Esophagus muscularis mucosa (tissue), 4 donors: ENCODE measurements around the gene MLLT11. TPM values are rescaled to one million over a fixed set of nuclear protein-coding genes. Genes with fewer than 3 reads are reported as not detected.
"Not testable (repeated sequence)": the region's sequence is repeated elsewhere in the genome, so short reads cannot be mapped to it uniquely, and the experiment has no call there.

Source experiments
- DNase-seq: peaks from one replicate; pipeline ENCODE4 v3.0.0-alpha.2; 2017; ENCODE audit errors: extremely low spot score
- H3K27ac ChIP-seq, 4 donors: fragments of 200-600 bp; sonication (generic); replicated peaks in 1 of 4; 1 replicate in 3 of 4; 2 replicates in 1 of 4; pipeline ENCODE4 v1.5.1; 2016 to 2019; ENCODE audit warnings: mild to moderate bottlenecking in 1 of 4
- H3K27me3 ChIP-seq, 4 donors: fragments of 200-600 bp; sonication (generic); one replicate each; pipeline versions ENCODE4 v1.5.1 to v1.6.0; 2016 to 2019
- H3K36me3 ChIP-seq, 4 donors: fragments of 200-600 bp; sonication (generic); one replicate each; pipeline ENCODE4 v1.5.1; 2016 to 2019
- H3K4me1 ChIP-seq, 4 donors: fragments of 200-600 bp; sonication (generic); one replicate each; pipeline ENCODE4 v1.5.1; 2016 to 2019
- H3K4me3 ChIP-seq, 4 donors: fragments of 200-600 bp; sonication (generic); 1 replicate in 2 of 4; 2 replicates in 2 of 4; pipeline ENCODE4 v1.5.1; 2016 to 2019; ENCODE audit warnings: mild to moderate bottlenecking in 4 of 4, moderate library complexity in 1 of 4
- H3K9me3 ChIP-seq, 4 donors: fragments of 200-600 bp; sonication (generic); 1 replicate in 3 of 4; 2 replicates in 1 of 4; pipeline ENCODE4 v1.5.1; 2016 to 2019
- CTCF ChIP-seq, 3 experiments: fragments of 200-600 bp in 2 of 3; fragments of 450-650 bp in 1 of 3; sonication (generic) in 2 of 3; IDR thresholded peaks; one replicate each; pipeline ENCODE4 v1.5.1; 2017 to 2019; ENCODE audit warnings: antibody characterized with exemption in 3 of 3, mild to moderate bottlenecking in 2 of 3, moderate library complexity in 1 of 3
- EP300 ChIP-seq: sonication (generic); formaldehyde crosslinking; IDR thresholded peaks from one replicate; pipeline ENCODE4 v1.6.1; 2017; ENCODE audit warnings: antibody characterized with exemption
- POLR2A ChIP-seq: fragments of 450-650 bp; IDR thresholded peaks from one replicate; pipeline ENCODE4 v1.6.1; 2017; ENCODE audit warnings: antibody characterized with exemption, moderate library complexity, mild to moderate bottlenecking, low read depth
- POLR2AphosphoS5 ChIP-seq, 2 donors: sonication (generic); formaldehyde crosslinking; IDR thresholded peaks; one replicate each; pipeline ENCODE4 v1.6.1; 2017; ENCODE audit warnings: antibody characterized with exemption in 2 of 2
- WGBS: methylation state at CpG from one replicate; pipeline ENCODE4 v1.1.5; 2018; 5-methylcytosine and 5-hydroxymethylcytosine counted together
- intact Hi-C: fragments of 100-400 bp; cut with DNase I; formaldehyde crosslinking; loops from one replicate; pipeline ENCODE4 v1.15.1; 2023
- total RNA-seq, 4 donors: library from RNA; depleted of rRNA; stranded (reverse); fragments of >200 nt; gene quantifications; one replicate each; pipeline versions ENCODE4 v1.1.0 to v1.2.1, GENCODE V29; 2016

The MLLT11 gene
- total RNA-seq, 4 donors from 2014 or later, result 0.78 to 1.7 (median 1.2) TPM

GRCh38 chr1:151070474-151071276 is 10.5 kb downstream of the MLLT11 start, which contains the start of gene GABPB2:
Gene GABPB2 (plus strand): TSS chr1:151070761. CDS start chr1:151088190, 17,429 bp downstream.
- WGBS, result 0% methylated on average over 44 of the region's 50 CpGs
- H3K9me3 ChIP-seq, result no peaks in the 10 kb centered on the region
- intact Hi-C loops, result no loop called here

GRCh38 chr1:151072224-151072623 is 12.0 kb downstream of the MLLT11 start:
- Histone ChIP-seq H3K36me3 (peaks cover 0 to 17% (median 9%) of the 10 kb centered on the region in 4 donors), H3K9me3 (no peaks in the 10 kb centered on the region), H3K4me3 (no peak overlapping the region), H3K27me3 (no peaks in the 10 kb centered on the region), H3K27ac (peak overlapping the region in 3 of 4 donors; percentile 95 to 100 (median 99)), H3K4me1 (peaks cover 19 to 29% (median 22%) of the 10 kb centered on the region in 4 donors)
- WGBS, result 86% methylated on average over 13 of the region's 13 CpGs
- intact Hi-C loops, result no loop called here
- TF ChIP-seq POLR2A, result no peak
- TF ChIP-seq EP300, result no peak
- TF ChIP-seq CTCF (IDR thresholded peaks at IDR 0.05), result no peak
- no peak for TF ChIP-seq POLR2AphosphoS5 (IDR thresholded peaks at IDR 0.05)
- DNase-seq, result no peak

More at GRCh38 chr1:151070474-151071276, 10.5 kb downstream of the MLLT11 start, which contains the start of gene GABPB2:
- Histone ChIP-seq H3K4me3 (peak within 1 kb of the TSS; percentile 69 to 98 (median 88)), H3K36me3 (peaks cover 0 to 17% (median 7%) of the 10 kb centered on the region in 4 donors), H3K27ac (peak within 1 kb of the TSS; percentile 95 to 100 (median 99)), H3K27me3 (no peaks in the 10 kb centered on the region), H3K4me1 (peaks cover 19 to 29% (median 22%) of the 10 kb centered on the region in 4 donors)
- TF ChIP-seq POLR2AphosphoS5 (IDR thresholded peaks at IDR 0.05) (peak; percentile 89 to 91), CTCF (IDR thresholded peaks at IDR 0.05) (peak; percentile 85 to 94 (median 89)), EP300 (peak; percentile 43), POLR2A (peak; percentile 49)
- peak; percentile 96 for DNase-seq

GRCh38 chr1:151085953-151086559 is 25.9 kb downstream of the MLLT11 start:
- Histone ChIP-seq H3K36me3 (peaks cover 0 to 11% (median 2%) of the 10 kb centered on the region in 4 donors), H3K27ac (no peak overlapping the region), H3K9me3 (no peaks in the 10 kb centered on the region), H3K27me3 (no peaks in the 10 kb centered on the region), H3K4me3 (no peak overlapping the region), H3K4me1 (peaks cover 0 to 5% (median 0%) of the 10 kb centered on the region in 4 donors)
- no peak for DNase-seq
- intact Hi-C loops, result no loop called here
- WGBS, result 71% methylated on average over 4 of the region's 4 CpGs
- TF ChIP-seq POLR2AphosphoS5 (IDR thresholded peaks at IDR 0.05) (no peak), EP300 (no peak), POLR2A (no peak), CTCF (IDR thresholded peaks at IDR 0.05) (no peak)

- H3K9me3 ChIP-seq, H3K4me3 ChIP-seq, DNase-seq, H3K27me3 ChIP-seq, H3K27ac ChIP-seq, intact Hi-C loops, H3K4me1 ChIP-seq: not testable (repeated sequence)
- WGBS, result 92% methylated on average over 6 of the region's 6 CpGs
- peaks cover 0 to 38% (median 5%) of the 10 kb centered on the region in 4 donors for H3K36me3 ChIP-seq
Measured at GRCh38 chr1:151097426-151097825, 37.2 kb downstream of the MLLT11 start.

GRCh38 chr1:151098126-151098525 is 37.9 kb downstream of the MLLT11 start:
- TF ChIP-seq EP300 (no peak), POLR2A (no peak), CTCF (IDR thresholded peaks at IDR 0.05) (no peak), POLR2AphosphoS5 (IDR thresholded peaks at IDR 0.05) (no peak)
- intact Hi-C loops, result loop anchor here (2.0 kb wide), 1 partner anchor 59 kb away; the partner anchor contains the start of gene TNFAIP8L2
- 100% methylated on average over 1 of the region's 1 CpG for WGBS
- Histone ChIP-seq H3K36me3 (peaks cover under 1 to 38% (median 7%) of the 10 kb centered on the region in 4 donors), H3K9me3 (no peaks in the 10 kb centered on the region), H3K27ac (no peak overlapping the region), H3K4me1 (no peaks in the 10 kb centered on the region), H3K4me3 (no peak overlapping the region), H3K27me3 (no peaks in the 10 kb centered on the region)
- DNase-seq, result no peak
